Erythroblast (primary cell): ENCODE measurements around the gene STIM1.

ENCODE experiments used
- DNase-seq, 2 experiments: peaks; one replicate each; lab custom pipeline; 2025; lab: John Stamatoyannopoulos, UW
- GATA1 ChIP-seq: IDR thresholded peaks from 2 replicates; pipeline ENCODE4 v1.6.1; 2011; ENCODE audit warnings: low read depth, mild to moderate bottlenecking, control low read depth, low read length, moderate library complexity
- POLR2A ChIP-seq: IDR thresholded peaks from 2 replicates; pipeline ENCODE4 v1.6.1; 2011; ENCODE audit warnings: mild to moderate bottlenecking, low read length

STIM1 gene

GRCh38 chr11:3853899-3854659 is 1.4 kb upstream of the STIM1 start:
- TF ChIP-seq POLR2A: no peak
- TF ChIP-seq GATA1: no peak
- DNase-seq: peak; percentile 55 to 66

GRCh38 chr11:3854660-3854976 is 846 bp upstream of the STIM1 start:
- no peak for DNase-seq
- TF ChIP-seq GATA1 (no peak), POLR2A (no peak)

DNA sequence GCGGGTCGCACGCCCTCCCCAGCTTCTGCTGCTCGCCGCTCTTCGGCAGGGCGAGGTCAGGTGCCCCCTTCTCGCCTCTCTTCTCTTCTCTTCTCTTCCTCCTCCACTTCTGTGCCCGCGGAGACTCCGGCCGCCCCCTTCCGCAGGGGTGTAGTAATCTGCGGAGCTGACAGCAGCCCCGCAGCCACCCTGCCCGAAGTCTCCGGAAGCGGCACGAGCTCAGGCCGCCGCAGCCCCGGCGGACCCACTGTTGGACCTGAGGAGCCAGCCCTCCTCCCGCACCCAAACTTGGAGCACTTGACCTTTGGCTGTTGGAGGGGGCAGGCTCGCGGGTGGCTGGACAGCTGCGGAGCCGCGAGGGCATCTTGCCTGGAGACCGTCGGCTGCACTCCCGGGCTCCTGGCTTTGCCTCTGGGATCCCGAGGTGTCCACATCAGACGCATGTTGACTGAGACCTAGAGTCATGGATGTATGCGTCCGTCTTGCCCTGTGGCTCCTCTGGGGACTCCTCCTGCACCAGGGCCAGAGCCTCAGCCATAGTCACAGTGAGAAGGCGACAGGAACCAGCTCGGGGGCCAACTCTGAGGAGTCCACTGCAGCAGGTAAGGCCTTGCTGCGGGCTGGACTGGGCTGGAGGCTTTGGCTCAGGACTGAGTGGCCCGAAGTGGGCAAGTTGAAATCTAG is 486 bp downstream of the STIM1 start:
- DNase-seq: peak; percentile 72 to 73

DNA sequence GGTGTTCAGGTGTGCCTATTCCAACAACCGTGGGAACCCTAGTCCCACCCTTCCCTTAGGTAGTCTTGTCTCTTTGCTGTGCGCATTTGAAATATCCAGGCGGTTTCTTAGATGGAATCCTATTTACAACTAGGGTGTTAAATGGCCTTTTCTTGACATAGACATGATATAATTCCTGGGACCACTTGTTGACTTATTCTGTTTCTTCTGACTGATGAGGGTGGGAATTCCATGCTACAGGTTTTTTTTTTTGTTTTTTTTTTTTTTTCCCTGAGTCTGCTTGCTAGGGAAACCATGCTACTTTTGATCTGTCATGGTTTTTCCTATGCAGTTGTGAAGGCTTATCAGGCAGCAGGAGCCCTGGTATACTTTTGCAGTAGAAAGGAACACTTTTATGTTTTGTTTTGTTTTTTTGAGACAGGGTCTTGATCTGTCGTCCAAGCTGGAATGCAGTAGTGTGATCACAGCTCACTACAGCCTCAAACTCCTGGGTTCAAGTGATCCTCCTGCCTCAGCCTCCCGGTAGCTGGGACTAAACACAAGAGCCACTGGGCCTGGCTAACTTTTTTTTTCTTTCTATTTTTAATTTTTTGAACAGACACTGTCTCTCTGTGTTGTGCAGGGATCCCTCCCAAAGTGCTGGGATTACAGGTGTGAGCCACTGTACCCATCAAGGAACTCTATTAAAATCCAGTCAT is 1.5 kb downstream of the STIM1 start:
- DNase-seq: peak in 1 of 2 experiments; percentile 48
- TF ChIP-seq GATA1 (no peak), POLR2A (no peak)

More for the DNA sequence above, 486 bp downstream of the STIM1 start:
- no peak for TF ChIP-seq GATA1
- no peak for TF ChIP-seq POLR2A

- TF ChIP-seq GATA1 (no peak), POLR2A (no peak)
Observed at GRCh38 chr11:3857628-3858027, 2.2 kb downstream of the STIM1 start.

GRCh38 chr11:3859373-3859881 is 4.0 kb downstream of the STIM1 start:
- TF ChIP-seq GATA1: no peak
- no peak for TF ChIP-seq POLR2A
- DNase-seq: peak; percentile 66 to 69

More at GRCh38 chr11:3857628-3858027, 2.2 kb downstream of the STIM1 start:
- no peak for DNase-seq

GRCh38 chr11:3860375-3860774 is 4.9 kb downstream of the STIM1 start:
- TF ChIP-seq POLR2A: no peak
- no peak for TF ChIP-seq GATA1
- DNase-seq: no peak

GRCh38 chr11:3860898-3861393 is 5.5 kb downstream of the STIM1 start:
- DNase-seq: peak; percentile 51 to 57

DNA sequence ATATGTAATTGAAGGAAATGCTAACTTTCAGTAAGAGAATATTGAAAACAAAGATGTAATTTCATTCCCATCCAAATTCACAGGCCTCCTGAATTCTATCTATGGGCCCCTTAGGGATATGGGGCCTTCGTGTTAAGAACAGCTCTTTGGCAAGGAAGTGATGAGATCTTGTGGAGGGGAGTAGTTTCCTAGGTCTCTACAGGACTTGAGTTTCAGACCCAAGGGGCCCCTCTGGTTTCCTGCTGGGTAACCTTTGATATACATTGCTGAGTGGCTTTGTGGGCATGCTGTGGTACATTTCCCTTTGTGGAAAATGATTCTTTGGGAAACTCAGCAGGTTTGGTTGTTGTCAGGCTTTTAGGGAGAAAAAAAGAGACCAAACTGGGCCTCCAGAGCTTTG is 6.2 kb downstream of the STIM1 start:
- no peak for DNase-seq
- TF ChIP-seq GATA1 (no peak), POLR2A (no peak)

GRCh38 chr11:3865388-3866193 is 10.1 kb downstream of the STIM1 start:
- DNase-seq: peak; percentile 45 to 67
- TF ChIP-seq GATA1 (no peak), POLR2A (no peak)

GRCh38 chr11:3866206-3866605 is 10.7 kb downstream of the STIM1 start:
- peak; percentile 65 to 73 for DNase-seq
- TF ChIP-seq POLR2A (no peak), GATA1 (no peak)

- no peak for DNase-seq
- TF ChIP-seq GATA1: no peak
- TF ChIP-seq POLR2A: no peak
Observed at GRCh38 chr11:3866836-3867208, 11.4 kb downstream of the STIM1 start.
